ENCODE results near the gene ZMYM5.
"Not testable (repeated sequence)": the region's sequence is repeated elsewhere in the genome, so short reads cannot be mapped to it uniquely, and the experiment has no call there.

ZMYM5 gene

GRCh38 chr13:19863323-19864023, at the start of gene ZMYM5:
ZMYM5 (minus strand) TSS chr13:19863649; CDS start chr13:19852180, 11,469 bp downstream.
- peak; percentile 96 to 97 for DNase-seq

- DNase-seq = no peak
These were observed 47.1 kb upstream of the ZMYM5 start for GRCh38 chr13:19910336-19911072.

GRCh38 chr13:19908350-19908986, 45.0 kb upstream of the ZMYM5 start:
- DNase-seq = no peak

- not testable (repeated sequence) for DNase-seq
These were observed 42.2 kb upstream of the ZMYM5 start for GRCh38 chr13:19905487-19906195.

GRCh38 chr13:19890030-19890429, 26.6 kb upstream of the ZMYM5 start:
- no peak for DNase-seq

GRCh38 chr13:19888799-19889198, 25.4 kb upstream of the ZMYM5 start:
- DNase-seq = peak in 1 of 2 donors; percentile 27

- no peak for DNase-seq
These were observed 18.8 kb upstream of the ZMYM5 start for GRCh38 chr13:19882231-19882630.

- DNase-seq = no peak
These were observed 18.2 kb upstream of the ZMYM5 start for GRCh38 chr13:19881641-19882040.

- peak; percentile 82 to 89 for DNase-seq
These were observed 1.4 kb upstream of the ZMYM5 start for GRCh38 chr13:19864746-19865309.

- peak; percentile 63 to 72 for DNase-seq
These were observed 736 bp upstream of the ZMYM5 start for GRCh38 chr13:19864024-19864745.

GRCh38 chr13:19862481-19863313, 752 bp downstream of the ZMYM5 start:
- DNase-seq = peak; percentile 44 to 62

GRCh38 chr13:19861762-19862161, 1.7 kb downstream of the ZMYM5 start:
- no peak for DNase-seq

GRCh38 chr13:19860884-19861655, 2.4 kb downstream of the ZMYM5 start:
- peak in 1 of 2 donors; percentile 26 for DNase-seq

GRCh38 chr13:19857637-19858036, 5.8 kb downstream of the ZMYM5 start:
- DNase-seq = not testable (repeated sequence)

- no peak for DNase-seq
These were observed 10.7 kb downstream of the ZMYM5 start for GRCh38 chr13:19852766-19853165.

GRCh38 chr13:19845758-19846157, 17.7 kb downstream of the ZMYM5 start:
- no peak for DNase-seq

- DNase-seq = no peak
These were observed 24.6 kb downstream of the ZMYM5 start for GRCh38 chr13:19838865-19839275.

GRCh38 chr13:19836472-19836871, 27.0 kb downstream of the ZMYM5 start:
- DNase-seq = no peak

- DNase-seq = no peak
These were observed 28.7 kb downstream of the ZMYM5 start for GRCh38 chr13:19834704-19835103.

GRCh38 chr13:19822673-19823072, 40.8 kb downstream of the ZMYM5 start:
- DNase-seq = no peak

Data from CD4-positive, alpha-beta T cell treated with Interferon alpha-2 for 1 hour (primary cell).